Dermis microvascular lymphatic vessel endothelial cell (primary cell): ENCODE results near the gene TNIK. TPM values are rescaled to one million over a fixed set of nuclear protein-coding genes. Genes with fewer than 3 reads are reported as not detected.
"Not testable (repeated sequence)": the region's sequence is repeated elsewhere in the genome, so short reads cannot be mapped to it uniquely, and the experiment has no call there.

ENCODE experiments used
- DNase-seq, 2 donors: peaks; one replicate each; pipeline versions ENCODE4 v3.0.0 to v3.0.0-alpha.2; 2010; ENCODE audit warnings: low read depth in 2 of 2
- total RNA-seq: library from RNA; depleted of rRNA; stranded (reverse); fragments of >200 nt; gene quantifications from 2 replicates; pipeline ENCODE4 v1.2.1, GENCODE V29; 2014

The TNIK gene
- total RNA-seq, 1 donor from 2014 or later, result 18.9 TPM

- DNase-seq, result no peak
These were observed 9.2 kb upstream of the TNIK start for GRCh38 chr3:171469376-171469775.

GRCh38 chr3:171468296-171468906, 8.2 kb upstream of the TNIK start:
- DNase-seq, result no peak

GRCh38 chr3:171465763-171466162, 5.6 kb upstream of the TNIK start:
- DNase-seq, result no peak

- no peak for DNase-seq
These were observed 4.3 kb upstream of the TNIK start for GRCh38 chr3:171464462-171464861.

- DNase-seq, result no peak
These were observed 2.0 kb upstream of the TNIK start for GRCh38 chr3:171462224-171462623.

GRCh38 chr3:171461525-171461917, 1.3 kb upstream of the TNIK start:
- DNase-seq, result no peak

- DNase-seq, result peak in 1 of 2 donors; percentile 67
These were observed 720 bp upstream of the TNIK start for GRCh38 chr3:171460725-171461524.

GRCh38 chr3:171459137-171459941, 866 bp downstream of the TNIK start:
- DNase-seq, result peak; percentile 46 to 59

GRCh38 chr3:171458864-171459136, 1.4 kb downstream of the TNIK start:
- no peak for DNase-seq

- DNase-seq, result peak in 1 of 2 donors; percentile 38
These were observed 1.9 kb downstream of the TNIK start for GRCh38 chr3:171458071-171458863.

- DNase-seq, result no peak
These were observed 2.6 kb downstream of the TNIK start for GRCh38 chr3:171457607-171458061.

- no peak for DNase-seq
These were observed 3.2 kb downstream of the TNIK start for GRCh38 chr3:171456765-171457606.

- no peak for DNase-seq
These were observed 4.3 kb downstream of the TNIK start for GRCh38 chr3:171455603-171456550.

GRCh38 chr3:171454041-171454440, 6.2 kb downstream of the TNIK start:
- no peak for DNase-seq

GRCh38 chr3:171453180-171453886, 6.9 kb downstream of the TNIK start:
- DNase-seq, result no peak

GRCh38 chr3:171452328-171452727, 7.9 kb downstream of the TNIK start:
- no peak for DNase-seq

GRCh38 chr3:171451915-171452314, 8.3 kb downstream of the TNIK start:
- DNase-seq, result no peak

GRCh38 chr3:171447579-171447891, 12.7 kb downstream of the TNIK start:
- not testable (repeated sequence) for DNase-seq
